ENCODE data around the gene STARD8. TPM values are rescaled to one million over a fixed set of nuclear protein-coding genes. Genes with fewer than 3 reads are reported as not detected.
"Not testable (repeated sequence)": the region's sequence is repeated elsewhere in the genome, so short reads cannot be mapped to it uniquely, and the experiment has no call there.

The STARD8 gene, protein sequence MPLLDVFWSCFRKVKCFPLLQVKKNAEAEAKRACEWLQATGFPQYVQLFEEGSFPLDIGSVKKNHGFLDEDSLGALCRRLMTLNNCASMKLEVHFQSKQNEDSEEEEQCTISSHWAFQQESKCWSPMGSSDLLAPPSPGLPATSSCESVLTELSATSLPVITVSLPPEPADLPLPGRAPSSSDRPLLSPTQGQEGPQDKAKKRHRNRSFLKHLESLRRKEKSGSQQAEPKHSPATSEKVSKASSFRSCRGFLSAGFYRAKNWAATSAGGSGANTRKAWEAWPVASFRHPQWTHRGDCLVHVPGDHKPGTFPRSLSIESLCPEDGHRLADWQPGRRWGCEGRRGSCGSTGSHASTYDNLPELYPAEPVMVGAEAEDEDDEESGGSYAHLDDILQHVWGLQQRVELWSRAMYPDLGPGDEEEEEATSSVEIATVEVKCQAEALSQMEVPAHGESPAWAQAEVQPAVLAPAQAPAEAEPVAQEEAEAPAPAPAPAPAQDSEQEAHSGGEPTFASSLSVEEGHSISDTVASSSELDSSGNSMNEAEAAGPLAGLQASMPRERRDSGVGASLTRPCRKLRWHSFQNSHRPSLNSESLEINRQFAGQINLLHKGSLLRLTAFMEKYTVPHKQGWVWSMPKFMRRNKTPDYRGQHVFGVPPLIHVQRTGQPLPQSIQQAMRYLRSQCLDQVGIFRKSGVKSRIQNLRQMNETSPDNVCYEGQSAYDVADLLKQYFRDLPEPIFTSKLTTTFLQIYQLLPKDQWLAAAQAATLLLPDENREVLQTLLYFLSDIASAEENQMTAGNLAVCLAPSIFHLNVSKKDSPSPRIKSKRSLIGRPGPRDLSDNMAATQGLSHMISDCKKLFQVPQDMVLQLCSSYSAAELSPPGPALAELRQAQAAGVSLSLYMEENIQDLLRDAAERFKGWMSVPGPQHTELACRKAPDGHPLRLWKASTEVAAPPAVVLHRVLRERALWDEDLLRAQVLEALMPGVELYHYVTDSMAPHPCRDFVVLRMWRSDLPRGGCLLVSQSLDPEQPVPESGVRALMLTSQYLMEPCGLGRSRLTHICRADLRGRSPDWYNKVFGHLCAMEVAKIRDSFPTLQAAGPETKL
- total RNA-seq (10 to 100 TPM in 2 of 4 donors, 1 to 10 TPM in 2; 8.2 to 15.8 (median 11.5) TPM), polyA plus RNA-seq (10 to 100 TPM in 1 of 3 donors, 1 to 10 TPM in 2; 4.2 to 25.8 (median 5.0) TPM)
- long read RNA-seq, donor 1, full-length matches to known transcripts, result 10 of 14 reads
- long read RNA-seq, donor 1, partial matches to known transcripts, result 0 of 14 reads
- long read RNA-seq, donor 1, other reads (novel, unspliced or antisense), result 4 of 14 reads
- long read RNA-seq, donor 2, full-length matches to known transcripts, result 10 of 24 reads
- long read RNA-seq, donor 2, partial matches to known transcripts, result 7 of 24 reads
- long read RNA-seq, donor 2, other reads (novel, unspliced or antisense), result 7 of 24 reads

- WGBS, 3 donors, result 6 to 23% (median 7%) methylated on average over 15 to 40 of the region's 40 CpGs
- intact Hi-C loops (cut with DNase I), result no loop called here
- Histone ChIP-seq H3K4me1 (no peaks in the 10 kb centered on the region), H3K36me3 (ENCODE audit: insufficient read depth in 1 of 2, low read depth in 1 of 2) (no peaks in the 10 kb centered on the region), H3K27me3 (ENCODE audit: insufficient read depth in 3 of 3, low read length in 2 of 3) (peaks cover 0 to 13% (median 0%) of the 10 kb centered on the region in 3 donors), H3K4me3 (peak within 1 kb of the TSS; percentile 53), H3K9me3 (no peaks in the 10 kb centered on the region), H3K27ac (no peak within 1 kb of the TSS)
- DNase-seq (peak in 1 of 2 donors; percentile 57), ATAC-seq (peak; percentile 64 to 79 (median 72))
- TF ChIP-seq, protein P1, sequence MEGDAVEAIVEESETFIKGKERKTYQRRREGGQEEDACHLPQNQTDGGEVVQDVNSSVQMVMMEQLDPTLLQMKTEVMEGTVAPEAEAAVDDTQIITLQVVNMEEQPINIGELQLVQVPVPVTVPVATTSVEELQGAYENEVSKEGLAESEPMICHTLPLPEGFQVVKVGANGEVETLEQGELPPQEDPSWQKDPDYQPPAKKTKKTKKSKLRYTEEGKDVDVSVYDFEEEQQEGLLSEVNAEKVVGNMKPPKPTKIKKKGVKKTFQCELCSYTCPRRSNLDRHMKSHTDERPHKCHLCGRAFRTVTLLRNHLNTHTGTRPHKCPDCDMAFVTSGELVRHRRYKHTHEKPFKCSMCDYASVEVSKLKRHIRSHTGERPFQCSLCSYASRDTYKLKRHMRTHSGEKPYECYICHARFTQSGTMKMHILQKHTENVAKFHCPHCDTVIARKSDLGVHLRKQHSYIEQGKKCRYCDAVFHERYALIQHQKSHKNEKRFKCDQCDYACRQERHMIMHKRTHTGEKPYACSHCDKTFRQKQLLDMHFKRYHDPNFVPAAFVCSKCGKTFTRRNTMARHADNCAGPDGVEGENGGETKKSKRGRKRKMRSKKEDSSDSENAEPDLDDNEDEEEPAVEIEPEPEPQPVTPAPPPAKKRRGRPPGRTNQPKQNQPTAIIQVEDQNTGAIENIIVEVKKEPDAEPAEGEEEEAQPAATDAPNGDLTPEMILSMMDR (IDR thresholded peaks at IDR 0.05), result no peak
Observed at GRCh38 chrX:68647156-68647957, at the start of gene STARD8. Gene STARD8, plus strand, starts transcription at chrX:68647666. Its CDS starts 217 bp downstream, at chrX:68647883.

DNA sequence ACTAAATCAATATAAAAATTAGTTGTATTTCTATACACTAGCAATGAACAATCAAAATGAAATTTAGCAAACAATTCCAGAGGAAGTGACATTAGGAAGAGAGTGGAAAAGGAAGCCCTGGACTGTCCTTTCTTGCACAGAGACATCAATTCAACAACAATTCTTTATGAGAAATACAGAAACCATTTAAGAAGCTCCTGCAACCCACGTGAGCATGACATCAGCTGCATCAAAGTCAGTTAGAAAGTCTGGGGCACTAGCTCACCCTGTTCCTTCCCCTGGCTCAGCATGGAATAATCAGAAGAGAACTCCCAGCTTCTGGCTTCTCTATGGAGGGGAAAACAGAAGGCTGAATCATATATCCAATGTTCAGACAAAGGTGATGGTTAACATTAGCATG is 48.6 kb upstream of the STARD8 start:
- intact Hi-C loops (cut with DNase I), result no loop called here

GRCh38 chrX:68599256-68600152 is 48.0 kb upstream of the STARD8 start:
- Histone ChIP-seq H3K27me3 (ENCODE audit: insufficient read depth in 3 of 3, low read length in 2 of 3) (peaks cover 0 to 7% (median 2%) of the 10 kb centered on the region in 3 donors), H3K4me1 (no peaks in the 10 kb centered on the region), H3K4me3 (no peak overlapping the region), H3K27ac (no peak overlapping the region), H3K9me3 (peaks cover 9% of the 10 kb centered on the region), H3K36me3 (ENCODE audit: insufficient read depth in 1 of 2, low read depth in 1 of 2) (no peaks in the 10 kb centered on the region)
- no peak for ATAC-seq
- 62 to 67% (median 64%) methylated on average over 3 of the region's 3 CpGs for WGBS, 3 donors
- no peak for DNase-seq
- intact Hi-C loops (cut with DNase I), result loop anchor here in 1 of 2 donors (5.0 kb wide), 1 partner anchor 113 kb away; no protein-coding TSS in a partner anchor
- TF ChIP-seq, protein P1 (IDR thresholded peaks at IDR 0.05), result peak; percentile 71

More for the DNA sequence above, 48.6 kb upstream of the STARD8 start:
- TF ChIP-seq, protein P1 (IDR thresholded peaks at IDR 0.05), result no peak
- Histone ChIP-seq H3K27ac (no peak overlapping the region), H3K9me3 (peaks cover 12% of the 10 kb centered on the region), H3K4me1 (no peaks in the 10 kb centered on the region), H3K27me3 (ENCODE audit: insufficient read depth in 3 of 3, low read length in 2 of 3) (peaks cover 0 to 7% (median 2%) of the 10 kb centered on the region in 3 donors), H3K4me3 (no peak overlapping the region), H3K36me3 (ENCODE audit: insufficient read depth in 1 of 2, low read depth in 1 of 2) (no peaks in the 10 kb centered on the region)
- DNase-seq, result no peak
- WGBS, 3 donors, result 27 to 44% (median 30%) methylated on average over 1 of the region's 1 CpG
- no peak for ATAC-seq

DNA sequence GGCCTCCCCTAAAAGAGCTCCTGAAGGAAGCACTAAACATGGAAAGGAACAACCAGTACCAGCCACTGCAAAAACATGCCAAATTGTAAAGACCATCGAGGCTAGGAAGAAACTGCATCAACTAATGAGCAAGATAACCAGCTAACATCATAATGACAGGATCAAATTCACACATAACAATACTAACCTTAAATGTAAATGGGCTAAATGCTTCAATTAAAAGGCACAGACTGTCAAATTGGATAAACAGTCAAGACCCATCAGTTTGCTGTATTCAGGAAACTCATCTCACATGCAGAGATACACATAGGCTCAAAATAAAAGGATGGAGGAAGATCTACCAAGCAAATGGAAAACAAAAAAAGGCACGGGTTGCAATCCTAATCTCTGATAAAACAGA is 43.2 kb upstream of the STARD8 start:
- H3K4me3 ChIP-seq; H3K27me3 ChIP-seq (ENCODE audit: insufficient read depth in 3 of 3, low read length in 2 of 3); DNase-seq; H3K4me1 ChIP-seq; H3K27ac ChIP-seq; H3K36me3 ChIP-seq (ENCODE audit: insufficient read depth in 1 of 2, low read depth in 1 of 2); ATAC-seq: not testable (repeated sequence)
- 89 to 93% (median 91%) methylated on average over 1 to 2 of the region's 2 CpGs for WGBS, 3 donors
- peaks cover 11% of the 10 kb centered on the region for H3K9me3 ChIP-seq
- intact Hi-C loops (cut with DNase I), result loop anchor here in 1 of 2 donors (5.0 kb wide), 1 partner anchor 108 kb away; no protein-coding TSS in a partner anchor

- ATAC-seq; H3K36me3 ChIP-seq (ENCODE audit: insufficient read depth in 1 of 2, low read depth in 1 of 2); H3K9me3 ChIP-seq; H3K4me3 ChIP-seq; H3K27me3 ChIP-seq (ENCODE audit: insufficient read depth in 3 of 3, low read length in 2 of 3); DNase-seq; H3K27ac ChIP-seq; H3K4me1 ChIP-seq; intact Hi-C loops (cut with DNase I): not testable (repeated sequence)
- WGBS, 3 donors, result 90 to 100% (median 94%) methylated on average over 2 to 3 of the region's 3 CpGs
Observed at GRCh38 chrX:68614733-68615132, 32.7 kb upstream of the STARD8 start.

All from psoas muscle (tissue), 8 donors.